H9 (cell line): ENCODE measurements around the gene IVNS1ABP. TPM values are rescaled to one million over a fixed set of nuclear protein-coding genes. Genes with fewer than 3 reads are reported as not detected.

Experiments
- DNase-seq: peaks from one replicate; pipeline ENCODE4 v3.0.0-alpha.2; 2017
- H2AFZ ChIP-seq: one replicate; pipeline ENCODE4 v1.6.1; 2013; ENCODE audit warnings: mild to moderate bottlenecking, low read length, control low read depth, moderate library complexity
- H2AK5ac ChIP-seq: 2 replicates; pipeline ENCODE4 v1.6.1; 2013; ENCODE audit warnings: low read length, control low read depth, mixed read lengths; ENCODE audit not compliant: insufficient read length
- H2BK120ac ChIP-seq: one replicate; pipeline ENCODE4 v1.6.1; 2013; ENCODE audit warnings: low read depth, mild to moderate bottlenecking, low read length, control low read depth, inconsistent platforms; ENCODE audit not compliant: poor library complexity, severe bottlenecking
- H2BK12ac ChIP-seq: 2 replicates; pipeline ENCODE4 v1.6.1; 2013; ENCODE audit warnings: low read length, control low read depth, mixed read lengths, low read depth; ENCODE audit not compliant: insufficient read length
- H2BK15ac ChIP-seq: 2 replicates; pipeline ENCODE4 v1.6.1; 2013; ENCODE audit warnings: low read depth, low read length, control low read depth
- H2BK20ac ChIP-seq: one replicate; pipeline ENCODE4 v1.6.1; 2013; ENCODE audit warnings: low read depth, mild to moderate bottlenecking, low read length, control low read depth, inconsistent platforms; ENCODE audit not compliant: poor library complexity, severe bottlenecking
- H2BK5ac ChIP-seq: 2 replicates; pipeline ENCODE4 v1.6.1; 2013; ENCODE audit warnings: low read length, control low read depth, mixed read lengths; ENCODE audit not compliant: insufficient read length
- H3K14ac ChIP-seq: 2 replicates; pipeline ENCODE4 v1.6.1; 2013; ENCODE audit warnings: low read length, control low read depth; ENCODE audit not compliant: insufficient read depth
- H3K18ac ChIP-seq: 2 replicates; pipeline ENCODE4 v1.6.1; 2013; ENCODE audit warnings: low read depth, mild to moderate bottlenecking, mixed read lengths, low read length, control low read depth; ENCODE audit not compliant: insufficient read length
- H3K23ac ChIP-seq: 2 replicates; pipeline ENCODE4 v1.6.1; 2013; ENCODE audit warnings: low read length, control low read depth, mixed read lengths, low read depth; ENCODE audit not compliant: insufficient read length
- H3K23me2 ChIP-seq: 2 replicates; pipeline ENCODE4 v1.6.1; 2013; ENCODE audit warnings: low read depth, mild to moderate bottlenecking, mixed read lengths, low read length, control low read depth; ENCODE audit not compliant: insufficient read length, poor library complexity, severe bottlenecking
- H3K27ac ChIP-seq: 2 replicates; pipeline ENCODE4 v1.5.1; 2013; ENCODE audit warnings: low read length, control low read depth, mixed read lengths, low read depth; ENCODE audit not compliant: insufficient read length
- H3K27me3 ChIP-seq: 2 replicates; pipeline ENCODE4 v1.6.1; 2013; ENCODE audit warnings: low read length, control low read depth, inconsistent platforms; ENCODE audit not compliant: insufficient read depth
- H3K4ac ChIP-seq: 2 replicates; pipeline ENCODE4 v1.6.1; 2013; ENCODE audit warnings: low read depth, mild to moderate bottlenecking, control low read depth, inconsistent platforms, low read length, moderate library complexity
- H3K4me1 ChIP-seq: 2 replicates; pipeline ENCODE4 v1.6.1; 2013; ENCODE audit warnings: low read length, control low read depth, inconsistent platforms; ENCODE audit not compliant: insufficient read depth
- H3K4me2 ChIP-seq: 2 replicates; pipeline ENCODE4 v1.6.1; 2013; ENCODE audit warnings: low read length, control low read depth, mixed read lengths; ENCODE audit not compliant: insufficient read length, insufficient read depth
- H3K56ac ChIP-seq: 2 replicates; pipeline ENCODE4 v1.6.1; 2013; ENCODE audit warnings: low read depth, mild to moderate bottlenecking, mixed read lengths, low read length, control low read depth; ENCODE audit not compliant: insufficient read length
- H3K79me1 ChIP-seq: 2 replicates; pipeline ENCODE4 v1.6.1; 2013; ENCODE audit warnings: low read depth, mild to moderate bottlenecking, moderate library complexity, low read length, control low read depth, inconsistent platforms; ENCODE audit not compliant: insufficient read depth, poor library complexity, severe bottlenecking
- H3K79me2 ChIP-seq: 2 replicates; pipeline ENCODE4 v1.6.1; 2013; ENCODE audit warnings: low read length, control low read depth, inconsistent platforms; ENCODE audit not compliant: insufficient read depth
- H3K9ac ChIP-seq: 2 replicates; pipeline ENCODE4 v1.6.1; 2013; ENCODE audit warnings: low read length, control low read depth, mixed read lengths; ENCODE audit not compliant: insufficient read length; ENCODE audit errors: extremely low read depth
- H3K9me3 ChIP-seq: one replicate; pipeline ENCODE4 v1.6.1; 2013; ENCODE audit warnings: low read depth, low read length, inconsistent platforms; ENCODE audit not compliant: control insufficient read depth
- H3T11ph ChIP-seq: one replicate; pipeline ENCODE4 v1.6.1; 2013; ENCODE audit warnings: mild to moderate bottlenecking, low read length, control low read depth, inconsistent platforms
- H4K20me1 ChIP-seq: one replicate; pipeline ENCODE4 v1.6.1; 2013; ENCODE audit not compliant: control insufficient read depth, insufficient read length, insufficient read depth
- H4K5ac ChIP-seq: 2 replicates; pipeline ENCODE4 v1.6.1; 2013; ENCODE audit warnings: low read depth, mild to moderate bottlenecking, mixed read lengths, low read length, control low read depth; ENCODE audit not compliant: insufficient read length
- H4K8ac ChIP-seq: replicated peaks from 2 replicates; pipeline ENCODE4 v1.6.1; 2013; ENCODE audit warnings: low read length, control low read depth, mixed read lengths, low read depth; ENCODE audit not compliant: insufficient read length
- H4K91ac ChIP-seq: 2 replicates; pipeline ENCODE4 v1.6.1; 2013; ENCODE audit warnings: low read depth, mild to moderate bottlenecking, moderate library complexity, mixed read lengths, low read length, control low read depth; ENCODE audit not compliant: insufficient read length
- H3K27ac Mint-ChIP-seq, 3 experiments: 2 replicates in 2 of 3; 3 replicates in 1 of 3; pipeline ENCODE4 v1.8.0; 2020 to 2021; ENCODE audit warnings: mixed read lengths in 3 of 3, mild to moderate bottlenecking in 1 of 3, moderate library complexity in 1 of 3
- H3K27me3 Mint-ChIP-seq: 2 replicates; pipeline ENCODE4 v1.8.0; 2021; ENCODE audit warnings: low read depth, mild to moderate bottlenecking, moderate library complexity, mixed read lengths
- H3K36me3 Mint-ChIP-seq, 3 experiments: 2 replicates in 2 of 3; 3 replicates in 1 of 3; pipeline ENCODE4 v1.8.0; 2020 to 2021; ENCODE audit warnings: low read depth in 3 of 3, mixed read lengths in 3 of 3; ENCODE audit not compliant: insufficient read depth in 1 of 3
- H3K4me1 Mint-ChIP-seq, 2 experiments: 2 replicates each; pipeline ENCODE4 v1.8.0; 2020; ENCODE audit warnings: mixed read lengths in 2 of 2
- H3K4me3 Mint-ChIP-seq, 2 experiments: 2 replicates in 1 of 2; 3 replicates in 1 of 2; pipeline ENCODE4 v1.8.0; 2020 to 2021; ENCODE audit warnings: mild to moderate bottlenecking in 2 of 2, mixed read lengths in 2 of 2, moderate library complexity in 1 of 2
- H3K9me3 Mint-ChIP-seq, 2 experiments: 2 replicates in 1 of 2; 3 replicates in 1 of 2; pipeline ENCODE4 v1.8.0; 2020; ENCODE audit warnings: mild to moderate bottlenecking in 2 of 2, mixed read lengths in 2 of 2, moderate library complexity in 1 of 2
- total RNA-seq: library from RNA; stranded (reverse); gene quantifications from 2 replicates; pipeline ENCODE4 v1.2.1, GENCODE V29; 2021
- TF ChIP-seq, protein P1 (sequence below): fragments of 200-600 bp; sonication (generic); conservative IDR thresholded peaks from 3 replicates; pipeline ENCODE4 v1.8.0; 2021; ENCODE audit warnings: antibody characterized with exemption, mild to moderate bottlenecking

IVNS1ABP gene
- total RNA-seq, 1 experiment from 2014 or later, result 110 TPM

GRCh38 chr1:185341196-185341781, 24.2 kb upstream of the IVNS1ABP start:
- H3K79me1 ChIP-seq, result no peaks in the 10 kb centered on the region
- no peak for DNase-seq
- H4K8ac ChIP-seq, result no peak overlapping the region
- no peak overlapping the region for H2BK12ac ChIP-seq
- no peak overlapping the region for H4K91ac ChIP-seq
- TF ChIP-seq, protein P1, sequence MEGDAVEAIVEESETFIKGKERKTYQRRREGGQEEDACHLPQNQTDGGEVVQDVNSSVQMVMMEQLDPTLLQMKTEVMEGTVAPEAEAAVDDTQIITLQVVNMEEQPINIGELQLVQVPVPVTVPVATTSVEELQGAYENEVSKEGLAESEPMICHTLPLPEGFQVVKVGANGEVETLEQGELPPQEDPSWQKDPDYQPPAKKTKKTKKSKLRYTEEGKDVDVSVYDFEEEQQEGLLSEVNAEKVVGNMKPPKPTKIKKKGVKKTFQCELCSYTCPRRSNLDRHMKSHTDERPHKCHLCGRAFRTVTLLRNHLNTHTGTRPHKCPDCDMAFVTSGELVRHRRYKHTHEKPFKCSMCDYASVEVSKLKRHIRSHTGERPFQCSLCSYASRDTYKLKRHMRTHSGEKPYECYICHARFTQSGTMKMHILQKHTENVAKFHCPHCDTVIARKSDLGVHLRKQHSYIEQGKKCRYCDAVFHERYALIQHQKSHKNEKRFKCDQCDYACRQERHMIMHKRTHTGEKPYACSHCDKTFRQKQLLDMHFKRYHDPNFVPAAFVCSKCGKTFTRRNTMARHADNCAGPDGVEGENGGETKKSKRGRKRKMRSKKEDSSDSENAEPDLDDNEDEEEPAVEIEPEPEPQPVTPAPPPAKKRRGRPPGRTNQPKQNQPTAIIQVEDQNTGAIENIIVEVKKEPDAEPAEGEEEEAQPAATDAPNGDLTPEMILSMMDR, result no peak
- H3K14ac ChIP-seq, result no peak overlapping the region
- no peaks in the 10 kb centered on the region for H3K79me2 ChIP-seq
- no peaks in the 10 kb centered on the region for H3K9me3 Mint-ChIP-seq
- H3K4me3 Mint-ChIP-seq, result no peak overlapping the region
- H3K9ac ChIP-seq, result no peak overlapping the region
- H2BK120ac ChIP-seq, result no peak overlapping the region
- no peaks in the 10 kb centered on the region for H3K4me1 ChIP-seq
- H3K36me3 Mint-ChIP-seq, result no peaks in the 10 kb centered on the region
- no peak overlapping the region for H2AK5ac ChIP-seq
- H2BK20ac ChIP-seq, result no peak overlapping the region
- H3K4ac ChIP-seq, result no peak overlapping the region
- no peaks in the 10 kb centered on the region for H3K27me3 ChIP-seq
- H3K4me2 ChIP-seq, result no peak overlapping the region
- H3K23ac ChIP-seq, result no peak overlapping the region
- no peaks in the 10 kb centered on the region for H3K9me3 ChIP-seq
- H3K18ac ChIP-seq, result no peak overlapping the region
- no peaks in the 10 kb centered on the region for H4K20me1 ChIP-seq
- H3K23me2 ChIP-seq, result no peaks in the 10 kb centered on the region
- no peak overlapping the region for H2AFZ ChIP-seq
- no peak overlapping the region for H3T11ph ChIP-seq
- no peak overlapping the region for H2BK15ac ChIP-seq
- no peak overlapping the region for H3K27ac ChIP-seq
- H3K4me1 Mint-ChIP-seq, result peaks cover 24 to 25% of the 10 kb centered on the region in 2 experiments
- H3K27ac Mint-ChIP-seq, result no peak overlapping the region
- no peaks in the 10 kb centered on the region for H3K27me3 Mint-ChIP-seq
- no peak overlapping the region for H4K5ac ChIP-seq
- H3K56ac ChIP-seq, result no peak overlapping the region
- no peak overlapping the region for H2BK5ac ChIP-seq
